Stomach (tissue), 9 donors: Measurements from ENCODE around the gene SPECC1. TPM values are rescaled to one million over a fixed set of nuclear protein-coding genes. Genes with fewer than 3 reads are reported as not detected.

Experiments
- DNase-seq, 2 donors: peaks; one replicate each; pipeline versions ENCODE4 v3.0.0 to v3.0.0-alpha.2; 2013 to 2019
- H3K27ac ChIP-seq, 5 donors: fragments of 200-600 bp in 4 of 5; sonication (generic) in 4 of 5; one replicate each; pipeline ENCODE4 v1.5.1; 2013 to 2019; ENCODE audit warnings: mild to moderate bottlenecking in 1 of 5, moderate library complexity in 1 of 5
- H3K27me3 ChIP-seq, 3 donors: fragments of 200-600 bp; sonication (generic); one replicate each; pipeline ENCODE4 v1.5.1; 2017 to 2019; ENCODE audit warnings: mixed run types in 1 of 3
- H3K36me3 ChIP-seq, 4 donors: fragments of 200-600 bp; sonication (generic); 1 replicate in 3 of 4; 2 replicates in 1 of 4; pipeline ENCODE4 v1.5.1; 2016 to 2019
- H3K4me1 ChIP-seq, 4 donors: fragments of 200-600 bp; sonication (generic); one replicate each; pipeline ENCODE4 v1.5.1; 2016 to 2019
- H3K4me3 ChIP-seq, 4 donors: fragments of 200-600 bp; sonication (generic) in 3 of 4; one replicate each; pipeline ENCODE4 v1.5.1; 2016 to 2019; ENCODE audit warnings: mild to moderate bottlenecking in 1 of 4
- H3K9me3 ChIP-seq, 4 donors: fragments of 200-600 bp; sonication (generic); one replicate each; pipeline ENCODE4 v1.5.1; 2016 to 2019
- CTCF ChIP-seq, 7 experiments: fragments of 450-650 bp in 4 of 7; fragments of 200-600 bp in 3 of 7; sonication (generic) in 3 of 7; IDR thresholded peaks; one replicate each; pipeline ENCODE4 v1.5.1; 2016 to 2019; ENCODE audit warnings: antibody characterized with exemption in 7 of 7, control low read depth in 2 of 7, mild to moderate bottlenecking in 1 of 7
- EP300 ChIP-seq: sonication (generic); formaldehyde crosslinking; IDR thresholded peaks from one replicate; pipeline ENCODE4 v1.6.1; 2017; ENCODE audit warnings: antibody characterized with exemption
- POLR2A ChIP-seq, 4 donors: fragments of 450-650 bp; IDR thresholded peaks; one replicate each; pipeline ENCODE4 v1.6.1; 2016; ENCODE audit warnings: antibody characterized with exemption in 4 of 4, control low read depth in 2 of 4, mild to moderate bottlenecking in 1 of 4, moderate library complexity in 1 of 4
- POLR2AphosphoS5 ChIP-seq, 3 donors: sonication (generic); formaldehyde crosslinking; IDR thresholded peaks; one replicate each; pipeline ENCODE4 v1.6.1; 2016; ENCODE audit warnings: antibody characterized with exemption in 3 of 3
- WGBS, 5 donors: extraction: QIAGEN DNeasy Blood & Tissue Kit in 3 of 5; methylation state at CpG; one replicate each; pipeline versions ENCODE4 v1.1.5 to v1.1.7; 2013 to 2018; 5-methylcytosine and 5-hydroxymethylcytosine counted together
- intact Hi-C: fragments of 100-400 bp; cut with DNase I; formaldehyde crosslinking; loops from one replicate; pipeline ENCODE4 v1.15.1; 2023; ENCODE audit warnings: low total_unique reads
- polyA plus RNA-seq, 3 donors: library from polyadenylated mRNA; stranded (reverse); fragments of 200-250 nt; gene quantifications; one replicate each; pipeline ENCODE4 v1.2.3, GENCODE V29; 2013
- total RNA-seq, 5 donors: library from RNA; depleted of rRNA; stranded (reverse); fragments of >200 nt; gene quantifications; one replicate each; pipeline versions ENCODE4 v1.1.0 to v1.2.3, GENCODE V29; 2014 to 2016
- donor health status: healthy with polysubstance abuse.
- donor health status: Bipolar disorder and iron deficiency.
- donor health status: healthy.

The SPECC1 gene
- total and polyA plus RNA-seq, 8 donors = 12.8 to 161 (median 34.5) TPM

GRCh38 chr17:20127360-20128035 is 118.3 kb downstream of the SPECC1 start:
- intact Hi-C loops = no loop called here
- Histone ChIP-seq H3K4me3 (no peak overlapping the region), H3K9me3 (peaks cover 0 to 8% (median 2%) of the 10 kb centered on the region in 4 donors), H3K4me1 (no peaks in the 10 kb centered on the region), H3K36me3 (no peaks in the 10 kb centered on the region), H3K27ac (no peak overlapping the region), H3K27me3 (no peaks in the 10 kb centered on the region)
- 90 to 93% (median 93%) methylated on average over 6 of the region's 6 CpGs for WGBS, 5 donors
- TF ChIP-seq POLR2AphosphoS5 (IDR thresholded peaks at IDR 0.05) = no peak
- TF ChIP-seq POLR2A (IDR thresholded peaks at IDR 0.05) = no peak
- no peak for TF ChIP-seq CTCF (IDR thresholded peaks at IDR 0.05)
- DNase-seq = no peak

- 54 to 64% (median 56%) methylated on average over 4 of the region's 4 CpGs for WGBS, 5 donors
- H3K4me3 ChIP-seq = no peak overlapping the region
These were observed 119.0 kb downstream of the SPECC1 start for GRCh38 chr17:20128036-20128667.

GRCh38 chr17:20133517-20133916 is 124.4 kb downstream of the SPECC1 start:
- H3K27me3 ChIP-seq = no peaks in the 10 kb centered on the region
- intact Hi-C loops = no loop called here
- no peak overlapping the region for H3K27ac ChIP-seq
- WGBS, 5 donors = 35 to 58% (median 46%) methylated on average over 5 of the region's 5 CpGs
- DNase-seq = no peak
- H3K9me3 ChIP-seq = peaks cover 0 to 8% (median 2%) of the 10 kb centered on the region in 4 donors
- H3K4me1 ChIP-seq = no peaks in the 10 kb centered on the region
- no peak overlapping the region for H3K4me3 ChIP-seq
- TF ChIP-seq CTCF (IDR thresholded peaks at IDR 0.05) (no peak), POLR2A (IDR thresholded peaks at IDR 0.05) (no peak), EP300 (no peak), POLR2AphosphoS5 (IDR thresholded peaks at IDR 0.05) (no peak)
- H3K36me3 ChIP-seq = no peaks in the 10 kb centered on the region

More at GRCh38 chr17:20128036-20128667, 119.0 kb downstream of the SPECC1 start:
- H3K36me3 ChIP-seq = no peaks in the 10 kb centered on the region
- DNase-seq = no peak
- no peaks in the 10 kb centered on the region for H3K4me1 ChIP-seq
- H3K27me3 ChIP-seq = no peaks in the 10 kb centered on the region
- TF ChIP-seq CTCF (IDR thresholded peaks at IDR 0.05) (no peak), EP300 (no peak), POLR2AphosphoS5 (IDR thresholded peaks at IDR 0.05) (no peak)
- H3K9me3 ChIP-seq = peaks cover 0 to 8% (median 2%) of the 10 kb centered on the region in 4 donors
- no peak overlapping the region for H3K27ac ChIP-seq
- intact Hi-C loops = no loop called here

- 48 to 68% (median 60%) methylated on average over 10 of the region's 10 CpGs for WGBS, 5 donors
- Histone ChIP-seq H3K27me3 (peaks cover 0 to 5% (median 0%) of the 10 kb centered on the region in 3 donors), H3K4me3 (no peak overlapping the region), H3K4me1 (no peaks in the 10 kb centered on the region), H3K27ac (no peak overlapping the region), H3K36me3 (no peaks in the 10 kb centered on the region), H3K9me3 (no peaks in the 10 kb centered on the region)
- TF ChIP-seq POLR2AphosphoS5 (IDR thresholded peaks at IDR 0.05) (no peak), EP300 (no peak), POLR2A (IDR thresholded peaks at IDR 0.05) (no peak), CTCF (IDR thresholded peaks at IDR 0.05) (no peak)
- intact Hi-C loops = no loop called here
- peak in 1 of 2 donors; percentile 30 for DNase-seq
These were observed 132.2 kb downstream of the SPECC1 start for GRCh38 chr17:20141198-20141972.
